ENCODE results near the gene DCTD. TPM values are rescaled to one million over a fixed set of nuclear protein-coding genes. Genes with fewer than 3 reads are reported as not detected.

Gene DCTD
- total RNA-seq: 10 to 100 TPM; 50.5 to 62.2 TPM

- peak within 1 kb of the TSS; percentile 84 for H3K4me3 ChIP-seq
- peaks cover 0 to 20% of the 10 kb centered on the region in 2 donors for H3K4me1 ChIP-seq (ENCODE audit: control insufficient read depth in 1 of 2, low read depth in 2 of 2)
- H3K36me3 ChIP-seq: peaks cover 13% of the 10 kb centered on the region
- H3K9me3 ChIP-seq: no peaks in the 10 kb centered on the region
- no peaks in the 10 kb centered on the region for H3K27me3 ChIP-seq (replicated peaks; ENCODE audit: insufficient read depth)
- ATAC-seq (ENCODE audit: insufficient number of reproducible peaks, low FRiP score, low read depth): peak; percentile 77
- DNase-seq (ENCODE audit: low spot score): no peak
- TF ChIP-seq CTCF (IDR thresholded peaks at IDR 0.05): no peak
- H3K27ac ChIP-seq: peak within 1 kb of the TSS; percentile 88 to 92
Observed at GRCh38 chr4:182917182-182918043, at the start of gene DCTD. Gene DCTD (minus strand): TSS chr4:182917386. CDS start chr4:182915568, 1,818 bp downstream.

- Histone ChIP-seq H3K4me1 (ENCODE audit: control insufficient read depth in 1 of 2, low read depth in 2 of 2) (no peaks in the 10 kb centered on the region), H3K9me3 (no peaks in the 10 kb centered on the region), H3K27me3 (replicated peaks; ENCODE audit: insufficient read depth) (no peaks in the 10 kb centered on the region), H3K27ac (no peak overlapping the region), H3K36me3 (no peaks in the 10 kb centered on the region), H3K4me3 (no peak overlapping the region)
- ATAC-seq (ENCODE audit: insufficient number of reproducible peaks, low FRiP score, low read depth) (no peak), DNase-seq (ENCODE audit: low spot score) (no peak)
- TF ChIP-seq CTCF (IDR thresholded peaks at IDR 0.05): no peak
Observed at GRCh38 chr4:182960746-182961145, 43.6 kb upstream of the DCTD start.

DNA sequence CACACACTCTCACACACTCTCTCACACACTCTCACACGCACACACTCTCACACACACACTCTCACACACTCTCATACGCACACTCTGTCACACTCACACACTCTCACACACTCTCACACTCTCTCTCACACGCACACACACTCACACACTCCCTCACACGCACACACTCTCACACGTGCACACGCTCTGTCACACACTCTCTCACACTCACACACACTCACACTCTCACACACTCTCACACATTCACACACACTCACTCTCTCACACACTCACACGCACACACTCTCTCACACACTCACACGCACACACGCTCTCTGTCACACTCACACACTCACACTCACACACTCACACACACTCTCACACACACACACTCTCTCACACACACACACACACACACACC, 43.0 kb upstream of the DCTD start:
- TF ChIP-seq CTCF (IDR thresholded peaks at IDR 0.05): no peak
- no peak for ATAC-seq (ENCODE audit: insufficient number of reproducible peaks, low FRiP score, low read depth)
- H3K9me3 ChIP-seq: no peaks in the 10 kb centered on the region
- no peaks in the 10 kb centered on the region for H3K4me1 ChIP-seq (ENCODE audit: control insufficient read depth in 1 of 2, low read depth in 2 of 2)
- no peak overlapping the region for H3K4me3 ChIP-seq
- no peak for DNase-seq (ENCODE audit: low spot score)
- no peak overlapping the region for H3K27ac ChIP-seq
- no peaks in the 10 kb centered on the region for H3K36me3 ChIP-seq
- H3K27me3 ChIP-seq (replicated peaks; ENCODE audit: insufficient read depth): no peaks in the 10 kb centered on the region

- DNase-seq (ENCODE audit: low spot score) (no peak), ATAC-seq (ENCODE audit: insufficient number of reproducible peaks, low FRiP score, low read depth) (no peak)
- H3K27ac ChIP-seq: no peak overlapping the region
- H3K9me3 ChIP-seq: no peaks in the 10 kb centered on the region
- no peak overlapping the region for H3K4me3 ChIP-seq
- TF ChIP-seq CTCF (IDR thresholded peaks at IDR 0.05): no peak
- H3K36me3 ChIP-seq: no peaks in the 10 kb centered on the region
- no peaks in the 10 kb centered on the region for H3K4me1 ChIP-seq (ENCODE audit: control insufficient read depth in 1 of 2, low read depth in 2 of 2)
- no peaks in the 10 kb centered on the region for H3K27me3 ChIP-seq (replicated peaks; ENCODE audit: insufficient read depth)
Observed at GRCh38 chr4:182955411-182955810, 38.2 kb upstream of the DCTD start.

DNA sequence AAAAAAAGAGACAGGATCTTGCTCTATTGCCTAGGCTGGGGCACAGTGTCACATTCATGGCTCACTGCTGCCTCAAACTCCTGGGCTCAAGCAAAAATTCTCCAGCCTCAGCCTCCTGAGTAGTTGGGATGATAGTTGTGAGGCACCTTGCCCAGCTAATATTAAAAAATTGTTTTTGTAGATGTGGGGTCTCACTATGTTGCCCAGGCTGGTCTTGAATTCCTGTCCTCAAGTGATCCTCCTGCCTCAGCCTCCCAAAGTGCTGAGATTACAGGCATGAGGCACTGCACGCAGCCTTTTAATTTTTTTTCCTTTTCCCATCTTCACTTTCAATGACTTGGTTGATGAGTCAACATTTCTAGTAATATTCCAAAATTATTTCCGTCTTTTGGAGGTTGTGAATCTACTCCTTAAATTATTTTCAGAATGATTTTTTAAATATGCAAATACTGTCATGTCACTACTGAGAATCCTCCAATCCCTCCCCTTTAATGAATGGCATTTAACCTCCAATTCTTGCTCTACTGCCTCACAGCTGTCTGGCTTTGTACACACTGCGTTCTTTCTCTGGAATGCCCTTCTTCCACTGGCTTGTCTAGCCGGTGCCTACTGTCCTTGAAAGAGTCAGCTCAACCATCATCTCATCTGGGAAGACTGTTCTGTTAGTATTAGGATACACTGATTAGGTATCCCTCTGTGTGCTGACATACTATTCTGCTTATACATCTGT, 27.5 kb upstream of the DCTD start:
- ATAC-seq (ENCODE audit: insufficient number of reproducible peaks, low FRiP score, low read depth): no peak
- Histone ChIP-seq H3K9me3 (no peaks in the 10 kb centered on the region), H3K4me3 (no peak overlapping the region), H3K4me1 (ENCODE audit: control insufficient read depth in 1 of 2, low read depth in 2 of 2) (no peaks in the 10 kb centered on the region), H3K36me3 (no peaks in the 10 kb centered on the region), H3K27ac (no peak overlapping the region), H3K27me3 (replicated peaks; ENCODE audit: insufficient read depth) (no peaks in the 10 kb centered on the region)
- DNase-seq (ENCODE audit: low spot score): no peak
- no peak for TF ChIP-seq CTCF (IDR thresholded peaks at IDR 0.05)

Data from thoracic aorta (tissue), 2 donors.